ENCODE results near the gene EFCAB13.

Gene EFCAB13

GRCh38 chr17:47295874-47296255 is 27.9 kb upstream of the EFCAB13 start:
- H3K27me3 Mint-ChIP-seq (ENCODE audit: low read depth, poor library complexity): peaks cover 8% of the 10 kb centered on the region
- peaks cover 16% of the 10 kb centered on the region for H3K4me1 Mint-ChIP-seq
- H3K9me3 Mint-ChIP-seq: no peaks in the 10 kb centered on the region
- DNase-seq: no peak
- no peak overlapping the region for H3K4me3 Mint-ChIP-seq
- TF ChIP-seq CTCF (IDR thresholded peaks at IDR 0.05): no peak
- no peak overlapping the region for H3K27ac Mint-ChIP-seq
- no peaks in the 10 kb centered on the region for H3K36me3 Mint-ChIP-seq (ENCODE audit: low read depth)

GRCh38 chr17:47297661-47298400 is 25.9 kb upstream of the EFCAB13 start:
- Mint-ChIP-seq H3K27me3 (ENCODE audit: low read depth, poor library complexity) (peaks cover 8% of the 10 kb centered on the region), H3K4me3 (no peak overlapping the region), H3K36me3 (ENCODE audit: low read depth) (no peaks in the 10 kb centered on the region), H3K4me1 (peaks cover 10% of the 10 kb centered on the region), H3K9me3 (peaks cover 6% of the 10 kb centered on the region), H3K27ac (no peak overlapping the region)
- no peak for DNase-seq
- TF ChIP-seq CTCF (IDR thresholded peaks at IDR 0.05): no peak

- no peak overlapping the region for H3K4me3 Mint-ChIP-seq
- H3K27me3 Mint-ChIP-seq (ENCODE audit: low read depth, poor library complexity): peaks cover 8% of the 10 kb centered on the region
- H3K27ac Mint-ChIP-seq: no peak overlapping the region
- H3K9me3 Mint-ChIP-seq: peaks cover 6% of the 10 kb centered on the region
- no peaks in the 10 kb centered on the region for H3K36me3 Mint-ChIP-seq (ENCODE audit: low read depth)
- H3K4me1 Mint-ChIP-seq: peaks cover 10% of the 10 kb centered on the region
- no peak for DNase-seq
- TF ChIP-seq CTCF (IDR thresholded peaks at IDR 0.05): no peak
Measured at GRCh38 chr17:47298712-47299111, 25.0 kb upstream of the EFCAB13 start.

GRCh38 chr17:47299239-47299910 is 24.4 kb upstream of the EFCAB13 start:
- peaks cover 10% of the 10 kb centered on the region for H3K4me1 Mint-ChIP-seq
- H3K27me3 Mint-ChIP-seq (ENCODE audit: low read depth, poor library complexity): peaks cover 8% of the 10 kb centered on the region
- H3K9me3 Mint-ChIP-seq: peaks cover 6% of the 10 kb centered on the region
- no peak for TF ChIP-seq CTCF (IDR thresholded peaks at IDR 0.05)
- DNase-seq: no peak
- no peaks in the 10 kb centered on the region for H3K36me3 Mint-ChIP-seq (ENCODE audit: low read depth)
- H3K27ac Mint-ChIP-seq: no peak overlapping the region
- H3K4me3 Mint-ChIP-seq: no peak overlapping the region

- H3K27me3 Mint-ChIP-seq (ENCODE audit: low read depth, poor library complexity): peaks cover 4% of the 10 kb centered on the region
- no peak overlapping the region for H3K27ac Mint-ChIP-seq
- no peaks in the 10 kb centered on the region for H3K36me3 Mint-ChIP-seq (ENCODE audit: low read depth)
- DNase-seq: no peak
- H3K4me3 Mint-ChIP-seq: no peak overlapping the region
- TF ChIP-seq CTCF (IDR thresholded peaks at IDR 0.05): no peak
- no peaks in the 10 kb centered on the region for H3K4me1 Mint-ChIP-seq
- peaks cover 6% of the 10 kb centered on the region for H3K9me3 Mint-ChIP-seq
Measured at GRCh38 chr17:47300718-47301117, 23.0 kb upstream of the EFCAB13 start.

GRCh38 chr17:47301161-47301560 is 22.6 kb upstream of the EFCAB13 start:
- TF ChIP-seq CTCF (IDR thresholded peaks at IDR 0.05): no peak
- H3K27ac Mint-ChIP-seq: no peak overlapping the region
- no peak overlapping the region for H3K4me3 Mint-ChIP-seq
- peaks cover under 1% of the 10 kb centered on the region for H3K27me3 Mint-ChIP-seq (ENCODE audit: low read depth, poor library complexity)
- H3K4me1 Mint-ChIP-seq: no peaks in the 10 kb centered on the region
- H3K9me3 Mint-ChIP-seq: peaks cover 6% of the 10 kb centered on the region
- no peaks in the 10 kb centered on the region for H3K36me3 Mint-ChIP-seq (ENCODE audit: low read depth)
- DNase-seq: no peak
